NOMO-1 treated with dmso at 0.1 percent for 144 hours (cell line): Measurements from ENCODE around the gene ADGRE3.

ENCODE experiments used
- DNase-seq: peaks from one replicate; lab custom pipeline; 2025; ENCODE audit not compliant: unreplicated experiment; lab: John Stamatoyannopoulos, UW

Gene ADGRE3, protein sequence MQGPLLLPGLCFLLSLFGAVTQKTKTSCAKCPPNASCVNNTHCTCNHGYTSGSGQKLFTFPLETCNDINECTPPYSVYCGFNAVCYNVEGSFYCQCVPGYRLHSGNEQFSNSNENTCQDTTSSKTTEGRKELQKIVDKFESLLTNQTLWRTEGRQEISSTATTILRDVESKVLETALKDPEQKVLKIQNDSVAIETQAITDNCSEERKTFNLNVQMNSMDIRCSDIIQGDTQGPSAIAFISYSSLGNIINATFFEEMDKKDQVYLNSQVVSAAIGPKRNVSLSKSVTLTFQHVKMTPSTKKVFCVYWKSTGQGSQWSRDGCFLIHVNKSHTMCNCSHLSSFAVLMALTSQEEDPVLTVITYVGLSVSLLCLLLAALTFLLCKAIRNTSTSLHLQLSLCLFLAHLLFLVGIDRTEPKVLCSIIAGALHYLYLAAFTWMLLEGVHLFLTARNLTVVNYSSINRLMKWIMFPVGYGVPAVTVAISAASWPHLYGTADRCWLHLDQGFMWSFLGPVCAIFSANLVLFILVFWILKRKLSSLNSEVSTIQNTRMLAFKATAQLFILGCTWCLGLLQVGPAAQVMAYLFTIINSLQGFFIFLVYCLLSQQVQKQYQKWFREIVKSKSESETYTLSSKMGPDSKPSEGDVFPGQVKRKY

DNA sequence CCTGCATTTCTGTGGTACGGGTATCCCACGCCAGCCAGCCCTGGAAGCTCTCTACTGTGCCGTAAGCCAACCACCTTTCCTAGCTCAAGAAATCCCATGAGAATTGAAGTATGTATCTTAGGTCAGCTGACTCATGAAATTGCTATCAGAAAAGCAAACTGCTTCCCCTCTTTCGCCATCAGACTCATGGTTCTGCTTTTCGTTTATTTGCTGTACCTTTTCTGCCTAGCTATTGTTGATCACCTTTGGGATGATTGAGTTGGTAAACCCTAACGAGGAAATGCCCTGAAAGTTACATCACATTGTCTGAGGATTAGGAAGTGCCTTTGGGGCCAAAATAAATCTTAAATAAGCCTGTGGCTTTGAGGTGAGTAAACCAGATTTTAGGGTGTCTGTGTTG is at the start of gene ADGRE3:
Gene ADGRE3, minus strand, starts transcription at position 81 of the 400 bp plus-strand sequence. Its CDS starts 74 bp downstream, at position 7.
- peak; percentile 51 for DNase-seq

DNA sequence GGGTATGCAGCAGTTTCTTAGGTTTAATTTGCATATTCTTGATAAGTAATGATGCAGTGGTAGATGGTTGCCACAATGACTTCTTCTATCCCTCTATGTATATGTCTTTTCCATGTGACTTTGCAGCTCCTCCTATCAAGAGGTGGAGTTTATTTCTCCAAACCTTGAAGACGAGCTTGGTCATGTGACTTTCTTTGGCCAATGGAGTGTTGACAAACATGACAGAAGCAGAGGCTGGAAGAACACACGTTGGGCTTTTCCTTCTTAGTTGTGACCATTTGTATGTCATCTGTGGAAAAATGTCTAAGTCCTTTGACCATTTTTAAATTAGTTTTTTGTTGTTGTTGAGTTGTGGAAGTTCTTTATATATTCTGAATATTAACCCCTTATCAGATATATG is 47.5 kb upstream of the ADGRE3 start:
- no peak for DNase-seq

DNA sequence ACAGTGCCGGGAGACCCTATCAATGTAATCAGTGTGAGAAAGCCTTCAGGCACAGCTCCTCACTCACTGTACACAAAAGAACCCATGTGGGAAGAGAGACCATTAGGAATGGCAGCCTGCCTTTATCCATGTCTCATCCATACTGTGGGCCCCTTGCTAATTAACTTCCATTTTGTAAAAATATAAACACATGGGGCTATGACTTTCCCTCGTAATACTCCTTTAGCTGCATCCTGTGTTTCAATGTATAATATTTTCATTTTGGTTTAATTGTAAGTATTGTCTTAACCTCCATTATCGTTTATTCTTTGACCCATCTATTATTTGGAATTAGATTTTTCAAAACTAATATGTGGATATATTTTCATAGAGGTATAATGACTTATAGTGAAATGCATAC is 44.5 kb upstream of the ADGRE3 start:
- DNase-seq, result no peak

DNA sequence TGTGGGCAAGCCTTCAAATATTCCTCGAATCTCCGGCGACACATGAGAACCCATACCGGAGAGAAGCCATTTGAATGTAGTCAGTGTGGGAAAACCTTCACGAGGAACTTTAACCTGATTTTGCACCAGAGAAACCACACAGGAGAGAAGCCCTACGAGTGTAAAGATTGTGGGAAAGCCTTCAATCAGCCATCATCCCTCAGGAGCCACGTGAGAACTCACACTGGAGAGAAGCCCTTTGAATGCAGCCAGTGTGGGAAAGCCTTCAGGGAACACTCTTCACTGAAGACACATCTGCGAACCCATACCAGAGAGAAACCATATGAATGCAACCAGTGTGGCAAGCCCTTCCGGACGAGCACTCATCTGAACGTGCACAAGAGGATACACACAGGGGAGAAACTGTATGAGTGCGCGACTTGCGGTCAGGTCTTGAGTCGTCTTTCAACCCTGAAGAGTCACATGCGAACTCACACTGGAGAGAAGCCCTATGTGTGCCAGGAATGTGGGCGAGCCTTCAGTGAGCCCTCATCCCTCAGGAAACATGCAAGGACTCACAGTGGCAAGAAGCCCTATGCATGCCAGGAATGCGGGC is 44.0 kb upstream of the ADGRE3 start:
- DNase-seq, result no peak

DNA sequence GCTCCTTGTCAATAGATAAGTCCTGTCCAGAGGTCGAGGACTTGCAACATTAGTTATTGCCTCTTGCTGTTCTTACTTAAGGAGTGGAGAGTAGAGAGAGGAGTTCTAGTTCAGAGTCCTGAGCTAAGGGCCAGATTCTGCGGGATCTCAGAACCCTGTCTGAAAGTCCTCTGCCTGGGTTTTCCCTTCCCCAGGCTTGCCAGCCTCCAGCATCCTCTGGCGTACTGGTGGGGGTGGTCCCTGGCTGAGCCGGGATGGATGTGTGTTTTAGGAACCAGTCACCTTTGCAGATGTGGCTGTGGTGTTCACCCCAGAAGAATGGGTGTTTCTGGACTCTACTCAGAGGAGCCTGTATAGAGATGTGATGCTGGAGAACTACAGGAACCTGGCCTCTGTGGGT is 41.2 kb upstream of the ADGRE3 start:
- DNase-seq, result no peak

DNA sequence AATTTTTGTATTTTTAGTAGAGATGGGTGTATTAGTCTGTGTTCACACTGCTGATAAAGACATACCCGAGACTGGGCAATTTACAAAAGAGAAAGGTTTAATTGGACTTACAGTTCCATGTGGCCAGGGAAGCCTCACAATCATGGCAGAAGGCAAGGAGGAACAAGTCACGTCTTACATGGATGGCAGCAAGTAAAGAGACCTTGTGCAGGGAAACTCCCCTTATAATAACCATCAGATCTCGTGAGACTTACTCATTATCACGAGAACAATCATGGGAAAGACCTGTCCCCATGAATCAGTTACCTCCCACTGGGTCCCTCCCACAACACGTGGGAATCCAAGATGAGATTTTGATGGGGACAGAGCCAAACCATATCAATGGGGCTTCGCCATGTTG is 29.8 kb upstream of the ADGRE3 start:
- DNase-seq, result no peak

DNA sequence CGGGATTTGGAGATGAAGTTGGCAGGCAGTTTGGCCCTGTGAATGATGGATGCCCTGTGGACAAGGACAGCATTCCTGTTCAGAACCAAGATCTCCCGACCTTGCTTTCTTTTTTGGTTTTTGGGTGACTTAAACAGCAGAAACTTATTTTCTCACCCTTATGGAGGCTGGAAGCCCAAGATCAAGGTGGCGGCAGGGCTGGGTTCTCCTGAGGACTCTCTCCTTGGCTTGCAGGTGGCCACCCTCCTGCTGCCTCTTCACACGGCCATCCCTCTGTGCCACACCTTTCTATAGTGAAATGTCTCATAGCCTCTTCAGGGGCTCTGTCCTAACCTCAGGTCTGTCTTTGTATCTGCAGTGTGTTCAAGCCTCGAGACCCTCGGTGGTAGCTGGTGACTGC is 29.2 kb upstream of the ADGRE3 start:
- DNase-seq, result no peak

DNA sequence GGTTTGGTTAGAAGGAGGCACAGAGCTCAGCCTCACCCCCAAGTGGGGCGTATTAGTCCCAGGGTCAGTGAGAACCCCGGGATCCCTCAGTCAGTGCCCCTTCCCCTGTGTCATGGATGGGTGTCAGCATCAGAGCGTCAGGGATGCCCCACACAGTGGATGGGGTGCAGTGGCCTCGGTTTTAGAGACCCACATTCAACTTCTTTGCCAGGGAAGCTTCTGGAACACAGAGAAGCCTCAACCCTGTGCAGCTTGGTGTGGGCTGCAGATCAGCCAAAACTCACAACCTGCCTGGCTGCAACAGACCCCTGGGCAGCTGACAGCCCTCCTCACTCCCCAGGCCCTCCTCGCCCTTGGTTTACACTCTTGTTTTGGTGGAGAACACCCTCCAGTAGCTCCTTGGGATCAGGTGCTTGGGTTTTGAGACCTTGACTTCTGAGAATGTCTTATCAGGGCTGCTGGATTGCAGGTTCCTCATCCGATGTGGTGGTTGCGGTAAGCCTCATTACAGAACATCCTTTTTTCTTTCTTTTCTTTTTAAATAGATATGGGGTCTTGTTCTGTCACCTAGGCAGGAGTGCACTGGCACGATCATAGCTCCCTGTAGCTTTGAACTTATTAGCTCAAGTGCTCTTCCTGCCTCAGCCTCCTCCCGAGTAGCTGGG is 26.2 kb upstream of the ADGRE3 start:
- DNase-seq, result no peak

GRCh38 chr19:14699641-14700040 is 25.0 kb upstream of the ADGRE3 start:
- no peak for DNase-seq

GRCh38 chr19:14695471-14695870 is 20.8 kb upstream of the ADGRE3 start:
- DNase-seq, result no peak

DNA sequence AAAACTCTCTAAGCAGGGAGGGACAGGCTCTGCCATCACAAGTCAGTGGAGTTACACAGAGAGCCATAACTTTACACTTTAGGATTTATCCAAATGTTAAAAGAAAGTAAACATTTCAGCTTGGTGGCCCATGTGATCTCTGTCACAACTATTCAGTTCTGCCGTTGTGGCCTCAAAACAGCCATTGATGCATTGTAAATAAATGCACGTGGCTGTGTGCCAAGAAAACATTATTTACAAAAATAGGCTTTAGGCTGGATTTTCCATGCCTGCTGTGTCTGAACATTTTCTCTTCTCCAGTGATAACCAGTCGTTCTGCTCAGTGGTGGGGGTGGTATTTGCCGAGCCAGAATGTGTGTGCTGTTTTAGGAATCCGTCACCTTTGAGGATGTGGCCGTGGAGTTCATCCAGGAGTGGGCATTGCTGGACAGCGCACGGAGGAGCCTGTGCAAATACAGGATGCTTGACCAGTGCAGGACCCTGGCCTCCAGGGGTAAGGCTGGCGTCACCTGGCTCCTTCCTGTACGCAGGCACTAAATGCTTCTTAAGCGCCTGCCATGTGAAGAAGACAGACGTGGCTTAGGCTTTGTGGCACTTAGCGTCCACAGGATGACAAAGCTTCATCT is 20.1 kb upstream of the ADGRE3 start:
- DNase-seq, result no peak

DNA sequence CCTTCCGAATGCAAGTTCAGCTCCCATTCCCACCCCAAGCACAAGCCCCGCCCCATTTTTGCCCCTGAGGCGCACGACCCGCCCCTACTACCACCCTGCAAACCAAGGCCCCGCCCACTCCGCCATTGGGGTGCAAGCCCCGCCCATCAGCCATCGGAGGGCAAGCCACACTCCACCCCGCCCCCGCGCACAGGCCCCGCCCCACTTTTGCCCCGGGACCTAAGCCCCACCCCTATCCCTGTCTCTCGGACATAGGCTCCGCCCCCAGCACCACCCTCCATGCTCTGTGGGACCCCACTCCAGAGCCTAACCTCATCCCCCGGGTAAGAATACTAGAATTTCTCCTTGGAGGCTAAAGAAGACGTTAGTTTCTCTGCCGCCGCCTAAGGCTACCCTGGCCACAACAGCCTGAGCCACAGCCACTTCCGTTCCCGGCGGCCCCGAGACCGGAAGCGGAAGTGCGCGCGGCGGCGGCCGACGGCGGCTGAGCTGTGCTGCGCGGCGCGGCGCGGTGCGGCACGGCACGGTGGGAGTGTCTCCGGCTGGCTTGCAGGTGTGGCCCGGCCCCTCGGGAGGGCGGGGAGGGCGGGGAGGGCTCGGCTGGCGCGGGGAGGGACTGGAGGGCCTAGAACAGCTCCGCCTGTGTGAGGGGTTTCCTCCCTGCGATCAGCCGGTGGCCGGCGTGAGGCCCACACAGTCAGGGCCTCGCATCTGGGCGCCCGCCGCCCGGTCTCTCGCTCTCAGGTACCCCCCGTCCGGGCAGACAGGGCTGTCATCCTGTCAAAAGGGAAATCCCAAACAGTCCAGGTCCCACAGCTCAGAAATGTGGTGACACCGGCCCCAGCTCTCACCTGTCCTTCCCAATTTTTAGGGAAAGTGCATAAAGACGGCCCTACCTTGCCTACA is 15.2 kb upstream of the ADGRE3 start, which contains the start of gene ZNF333:
Gene ZNF333, plus strand, starts transcription at position 451 of the 906 bp plus-strand sequence. CDS start 3,444 bp downstream, outside the sequence.
- peak; percentile 91 for DNase-seq

GRCh38 chr19:14686411-14686810 is 11.8 kb upstream of the ADGRE3 start:
- no peak for DNase-seq

DNA sequence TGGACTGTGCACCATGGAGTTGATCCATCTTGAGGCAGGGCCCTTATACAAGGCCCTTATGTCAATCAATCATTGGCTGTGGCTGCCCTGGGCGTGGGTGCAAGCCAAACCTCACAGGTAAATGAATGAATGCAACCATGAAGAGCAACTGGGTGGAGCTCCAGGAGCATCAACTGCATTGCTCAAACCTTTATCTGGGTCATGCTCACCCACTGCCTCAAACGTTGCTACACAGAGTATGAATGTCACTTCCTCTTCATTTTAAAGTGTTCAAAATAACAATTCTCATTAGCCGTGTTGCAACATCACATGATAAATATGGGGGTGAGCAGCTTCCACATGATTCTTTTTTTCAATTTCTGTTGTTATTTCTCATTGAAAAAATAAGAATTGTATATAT is 8.8 kb upstream of the ADGRE3 start:
- peak; percentile 84 for DNase-seq

- DNase-seq, result no peak
These were observed 7.4 kb upstream of the ADGRE3 start for GRCh38 chr19:14682084-14682483.

GRCh38 chr19:14678199-14678598 is 3.6 kb upstream of the ADGRE3 start:
- no peak for DNase-seq

DNA sequence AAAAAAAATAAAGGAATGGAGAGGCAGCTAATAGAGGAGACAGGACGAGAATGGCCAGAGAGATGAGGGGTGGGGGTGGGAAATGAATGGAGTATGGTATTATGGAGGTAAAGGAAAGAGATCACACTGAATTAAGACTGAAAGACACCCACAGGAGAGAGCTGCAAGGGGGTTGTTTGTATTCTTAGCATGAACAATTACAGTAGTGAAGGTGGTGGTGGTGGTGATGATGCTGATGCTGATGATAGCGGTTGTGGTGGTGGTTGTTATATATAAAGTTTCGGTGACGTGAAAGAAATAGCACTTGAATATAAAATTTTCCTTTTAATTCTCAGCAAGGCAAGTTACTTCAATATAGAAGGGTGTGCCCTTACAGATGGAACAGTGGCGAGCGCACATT is 2.8 kb upstream of the ADGRE3 start:
- no peak for DNase-seq

DNA sequence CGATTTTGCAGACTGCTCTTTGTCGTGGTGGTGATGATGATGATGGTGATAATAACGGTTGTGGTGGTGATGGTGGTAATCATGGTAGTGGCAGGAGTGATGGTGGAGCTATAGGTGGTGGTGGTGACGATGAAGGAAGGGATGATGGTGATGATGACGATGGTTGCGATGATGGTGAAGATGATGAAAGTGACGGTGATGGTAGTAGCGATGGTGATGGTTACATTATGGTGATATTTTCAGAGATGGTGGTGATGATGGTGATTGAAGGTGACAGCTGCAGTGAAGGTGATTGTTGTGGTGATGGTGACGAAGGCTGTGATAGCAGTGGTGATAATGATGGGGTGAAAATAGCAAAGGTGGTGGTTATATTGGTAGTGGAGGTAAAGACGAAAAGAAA is 2.1 kb upstream of the ADGRE3 start:
- DNase-seq, result no peak

DNA sequence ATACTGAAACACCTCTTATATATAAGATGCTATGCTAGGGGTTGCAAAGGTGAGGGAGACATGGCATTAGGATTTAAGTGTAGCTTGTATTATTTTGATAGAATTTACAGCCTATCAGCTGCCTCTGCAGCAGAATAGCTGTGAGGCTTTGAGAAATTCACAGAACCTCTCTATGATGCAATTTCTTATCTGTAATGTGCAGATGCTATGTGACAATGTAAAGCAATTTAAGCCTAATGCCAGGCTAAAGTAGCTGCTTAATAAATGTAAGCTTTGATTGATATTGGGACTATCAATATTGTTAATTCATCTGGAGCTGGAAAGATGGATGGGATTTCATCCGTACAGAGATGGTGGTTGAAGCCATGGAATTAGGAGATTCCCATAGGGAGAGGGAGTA is 1.6 kb downstream of the ADGRE3 start:
- DNase-seq, result no peak
